MM.1S (cell line): ENCODE measurements around the gene HDAC9.

Experiments used
- DNase-seq: peaks from one replicate; pipeline ENCODE4 v3.0.0-alpha.2; 2015
- H2AFZ ChIP-seq: fragments of 300-600 bp; sonication (generic); 2 replicates; pipeline ENCODE4 v1.6.0; 2016; ENCODE audit warnings: antibody characterized with exemption, low read length
- H3F3A ChIP-seq: fragments of 300-600 bp; sonication (generic); 2 replicates; pipeline ENCODE4 v1.6.1; 2016; ENCODE audit warnings: mild to moderate bottlenecking, antibody characterized with exemption, low read length, moderate library complexity, mixed read lengths; ENCODE audit not compliant: insufficient read depth
- H3K27ac ChIP-seq: fragments of 300-600 bp; sonication (generic); 2 replicates; pipeline ENCODE4 v1.5.1; 2016; ENCODE audit warnings: mild to moderate bottlenecking, low read length
- H3K27me3 ChIP-seq: fragments of 300-600 bp; sonication (generic); replicated peaks from 2 replicates; pipeline ENCODE4 v1.6.0; 2016; ENCODE audit warnings: low read length; ENCODE audit not compliant: insufficient read depth
- H3K36me3 ChIP-seq: fragments of 300-600 bp; sonication (generic); replicated peaks from 2 replicates; pipeline ENCODE4 v1.6.1; 2016; ENCODE audit warnings: mild to moderate bottlenecking, low read length, mixed read lengths; ENCODE audit not compliant: insufficient read depth
- H3K4me1 ChIP-seq: fragments of 300-600 bp; sonication (generic); 2 replicates; pipeline ENCODE4 v1.6.1; 2016; ENCODE audit warnings: low read length, mixed read lengths
- H3K4me2 ChIP-seq: fragments of 300-600 bp; sonication (generic); 2 replicates; pipeline ENCODE4 v1.6.0; 2016; ENCODE audit warnings: low read depth, low read length
- H3K4me3 ChIP-seq: fragments of 300-600 bp; sonication (generic); 2 replicates; pipeline ENCODE4 v1.5.1; 2016; ENCODE audit warnings: low read length, mixed read lengths
- H3K79me2 ChIP-seq: fragments of 300-600 bp; sonication (generic); 2 replicates; pipeline ENCODE4 v1.6.1; 2016; ENCODE audit warnings: mixed run types, low read length, mixed read lengths
- H3K9ac ChIP-seq: fragments of 300-600 bp; sonication (generic); 2 replicates; pipeline ENCODE4 v1.6.1; 2016; ENCODE audit warnings: low read length, mixed read lengths
- H3K9me2 ChIP-seq: fragments of 300-600 bp; sonication (generic); replicated peaks from 2 replicates; pipeline ENCODE4 v1.6.1; 2016; ENCODE audit warnings: mild to moderate bottlenecking, low read length, mixed read lengths; ENCODE audit not compliant: insufficient read depth
- H3K9me3 ChIP-seq: fragments of 300-600 bp; sonication (generic); replicated peaks from 2 replicates; pipeline ENCODE4 v1.6.1; 2016; ENCODE audit warnings: mild to moderate bottlenecking, low read length, mixed read lengths; ENCODE audit not compliant: insufficient read depth
- H4K20me1 ChIP-seq: fragments of 300-600 bp; sonication (generic); 2 replicates; pipeline ENCODE4 v1.6.1; 2016; ENCODE audit warnings: mild to moderate bottlenecking, low read length, moderate library complexity, mixed read lengths; ENCODE audit not compliant: insufficient read depth
- EZH2 ChIP-seq: fragments of 300-600 bp; sonication (generic); optimal IDR thresholded peaks from 2 replicates; pipeline ENCODE3; 2017; ENCODE audit warnings: low read depth, mild to moderate bottlenecking, antibody characterized with exemption, low read length, mixed read lengths
- EZH2phosphoT487 ChIP-seq: fragments of 300-600 bp; sonication (generic); IDR thresholded peaks from 2 replicates; pipeline ENCODE4 v1.6.1; 2018; ENCODE audit warnings: antibody characterized with exemption, low read length
- TF ChIP-seq, protein P1 (sequence below): fragments of 300-600 bp; sonication (generic); IDR thresholded peaks from 2 replicates; pipeline ENCODE4 v1.5.1; 2016; ENCODE audit warnings: antibody characterized with exemption, low read length, mixed read lengths

HDAC9 gene

DNA sequence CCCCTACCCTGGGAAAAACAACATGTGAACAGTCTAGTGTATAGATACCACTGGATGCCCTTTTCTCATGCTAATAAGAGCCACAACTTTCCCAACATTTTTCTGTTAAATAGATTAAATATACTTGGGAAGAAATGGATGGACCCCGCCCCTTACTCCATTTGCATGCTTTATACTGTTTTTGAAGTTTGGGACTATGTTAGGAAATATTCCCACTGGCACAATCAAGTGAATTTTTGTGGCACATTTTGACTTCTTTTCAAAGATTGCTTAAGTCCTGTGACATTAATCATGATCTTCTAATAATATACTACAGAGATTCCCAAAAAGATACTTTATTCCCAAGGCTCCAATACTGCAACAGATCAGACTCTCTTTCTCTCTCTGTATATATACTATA, 405.3 kb downstream of the HDAC9 start:
- H3K4me1 ChIP-seq, result no peaks in the 10 kb centered on the region
- H4K20me1 ChIP-seq, result no peaks in the 10 kb centered on the region
- no peak overlapping the region for H3K4me3 ChIP-seq
- no peaks in the 10 kb centered on the region for H3K9me3 ChIP-seq
- no peak for TF ChIP-seq EZH2phosphoT487
- no peak for TF ChIP-seq EZH2
- TF ChIP-seq, protein P1, sequence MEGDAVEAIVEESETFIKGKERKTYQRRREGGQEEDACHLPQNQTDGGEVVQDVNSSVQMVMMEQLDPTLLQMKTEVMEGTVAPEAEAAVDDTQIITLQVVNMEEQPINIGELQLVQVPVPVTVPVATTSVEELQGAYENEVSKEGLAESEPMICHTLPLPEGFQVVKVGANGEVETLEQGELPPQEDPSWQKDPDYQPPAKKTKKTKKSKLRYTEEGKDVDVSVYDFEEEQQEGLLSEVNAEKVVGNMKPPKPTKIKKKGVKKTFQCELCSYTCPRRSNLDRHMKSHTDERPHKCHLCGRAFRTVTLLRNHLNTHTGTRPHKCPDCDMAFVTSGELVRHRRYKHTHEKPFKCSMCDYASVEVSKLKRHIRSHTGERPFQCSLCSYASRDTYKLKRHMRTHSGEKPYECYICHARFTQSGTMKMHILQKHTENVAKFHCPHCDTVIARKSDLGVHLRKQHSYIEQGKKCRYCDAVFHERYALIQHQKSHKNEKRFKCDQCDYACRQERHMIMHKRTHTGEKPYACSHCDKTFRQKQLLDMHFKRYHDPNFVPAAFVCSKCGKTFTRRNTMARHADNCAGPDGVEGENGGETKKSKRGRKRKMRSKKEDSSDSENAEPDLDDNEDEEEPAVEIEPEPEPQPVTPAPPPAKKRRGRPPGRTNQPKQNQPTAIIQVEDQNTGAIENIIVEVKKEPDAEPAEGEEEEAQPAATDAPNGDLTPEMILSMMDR, result no peak
- H3K36me3 ChIP-seq, result no peaks in the 10 kb centered on the region
- H3F3A ChIP-seq, result no peaks in the 10 kb centered on the region
- no peaks in the 10 kb centered on the region for H3K9me2 ChIP-seq
- H3K79me2 ChIP-seq, result no peaks in the 10 kb centered on the region
- H3K27ac ChIP-seq, result no peak overlapping the region
- no peak for DNase-seq
- H2AFZ ChIP-seq, result no peak overlapping the region
- H3K27me3 ChIP-seq, result no peaks in the 10 kb centered on the region
- no peak overlapping the region for H3K9ac ChIP-seq
- no peak overlapping the region for H3K4me2 ChIP-seq

DNA sequence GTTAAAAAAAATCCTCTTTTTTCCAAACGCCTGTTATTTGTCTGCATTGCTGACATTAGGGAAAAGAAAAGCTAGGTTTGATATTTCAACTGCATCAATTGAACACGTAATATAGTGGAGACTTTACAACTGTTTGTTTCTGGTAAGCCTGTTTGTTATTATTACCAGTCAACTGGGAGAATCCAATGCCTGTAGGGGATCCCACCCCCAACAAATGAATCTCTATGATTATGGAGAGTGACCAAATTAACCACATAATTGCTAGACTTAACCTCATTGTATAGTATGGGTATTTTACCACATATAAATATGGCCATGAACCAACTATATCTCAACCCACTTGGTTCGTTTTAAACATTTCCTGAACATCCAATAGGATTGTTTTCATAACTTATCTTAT, 405.8 kb downstream of the HDAC9 start:
- Histone ChIP-seq H3K4me3 (no peak overlapping the region), H3K4me1 (no peaks in the 10 kb centered on the region), H3K36me3 (no peaks in the 10 kb centered on the region), H3K4me2 (no peak overlapping the region), H3K27ac (no peak overlapping the region), H2AFZ (no peak overlapping the region), H3K9ac (no peak overlapping the region), H3K79me2 (no peaks in the 10 kb centered on the region), H3K9me3 (no peaks in the 10 kb centered on the region), H4K20me1 (no peaks in the 10 kb centered on the region), H3F3A (no peaks in the 10 kb centered on the region), H3K27me3 (no peaks in the 10 kb centered on the region), H3K9me2 (no peaks in the 10 kb centered on the region)
- TF ChIP-seq, protein P1, result no peak
- TF ChIP-seq EZH2phosphoT487, result no peak
- no peak for TF ChIP-seq EZH2
- no peak for DNase-seq

DNA sequence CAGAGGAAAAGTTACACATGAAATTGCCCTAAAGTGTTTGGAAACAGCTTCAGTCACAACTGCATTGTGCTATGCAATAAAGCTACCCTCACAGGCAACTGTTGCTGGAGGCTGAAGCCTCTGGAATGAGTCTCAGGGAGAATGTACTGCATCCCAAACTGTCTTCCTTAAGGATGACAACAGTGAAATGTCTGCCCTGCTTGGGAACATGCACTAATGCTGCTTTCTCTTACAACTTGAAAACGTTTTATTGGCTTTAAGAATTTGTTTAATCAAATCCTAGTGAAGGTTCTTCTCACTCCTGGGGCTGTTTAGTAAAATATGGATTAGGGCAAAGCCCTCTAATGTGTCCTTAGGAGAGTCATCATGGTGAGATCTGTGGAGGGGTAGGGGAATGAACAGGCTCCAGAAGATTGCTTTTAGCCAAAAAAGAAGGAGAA, 406.5 kb downstream of the HDAC9 start:
- no peaks in the 10 kb centered on the region for H3K79me2 ChIP-seq

More for the DNA sequence above, 406.5 kb downstream of the HDAC9 start:
- DNase-seq, result no peak
- Histone ChIP-seq H3K27me3 (no peaks in the 10 kb centered on the region), H3K9me2 (no peaks in the 10 kb centered on the region), H3K27ac (no peak overlapping the region), H3K9ac (no peak overlapping the region), H3K4me1 (no peaks in the 10 kb centered on the region), H2AFZ (no peak overlapping the region), H3K4me3 (no peak overlapping the region), H3K4me2 (no peak overlapping the region), H3K9me3 (no peaks in the 10 kb centered on the region), H3K36me3 (no peaks in the 10 kb centered on the region), H3F3A (no peaks in the 10 kb centered on the region), H4K20me1 (no peaks in the 10 kb centered on the region)
- TF ChIP-seq EZH2, result no peak
- TF ChIP-seq, protein P1, result no peak
- TF ChIP-seq EZH2phosphoT487, result no peak
